Stromal cell of bone marrow (primary cell): ENCODE results near the gene TMEM53.

Experiments used
- DNase-seq: peaks from one replicate; pipeline ENCODE4 v3.0.0-alpha.2; 2012; ENCODE audit warnings: low read depth

TMEM53 gene

GRCh38 chr1:44696789-44697345, 22.6 kb upstream of the TMEM53 start:
- DNase-seq: no peak

DNA sequence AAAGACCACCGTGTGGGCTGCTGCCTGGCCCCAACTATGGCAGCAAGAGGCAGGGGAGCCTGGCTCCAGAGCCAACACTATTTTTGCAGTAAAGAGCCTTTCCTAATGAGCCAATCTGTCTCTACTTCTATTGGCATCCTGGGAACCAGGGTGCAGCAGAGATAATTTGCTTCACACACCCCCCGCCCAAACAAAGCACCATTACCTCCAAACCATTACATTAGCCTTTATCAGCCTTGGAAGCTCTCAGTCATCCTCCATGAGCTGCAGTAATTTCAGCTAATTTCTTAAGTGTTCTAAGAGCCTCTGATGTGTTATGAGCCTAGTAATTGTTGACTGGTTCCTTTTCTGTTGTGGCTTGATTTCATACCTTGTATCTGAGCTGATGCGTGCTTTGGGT, 21.8 kb upstream of the TMEM53 start:
- no peak for DNase-seq

- DNase-seq: no peak
Observed at GRCh38 chr1:44695671-44696070, 21.4 kb upstream of the TMEM53 start.

GRCh38 chr1:44694863-44695478, 20.7 kb upstream of the TMEM53 start:
- DNase-seq: no peak

- no peak for DNase-seq
Observed at GRCh38 chr1:44693900-44694299, 19.6 kb upstream of the TMEM53 start.

DNA sequence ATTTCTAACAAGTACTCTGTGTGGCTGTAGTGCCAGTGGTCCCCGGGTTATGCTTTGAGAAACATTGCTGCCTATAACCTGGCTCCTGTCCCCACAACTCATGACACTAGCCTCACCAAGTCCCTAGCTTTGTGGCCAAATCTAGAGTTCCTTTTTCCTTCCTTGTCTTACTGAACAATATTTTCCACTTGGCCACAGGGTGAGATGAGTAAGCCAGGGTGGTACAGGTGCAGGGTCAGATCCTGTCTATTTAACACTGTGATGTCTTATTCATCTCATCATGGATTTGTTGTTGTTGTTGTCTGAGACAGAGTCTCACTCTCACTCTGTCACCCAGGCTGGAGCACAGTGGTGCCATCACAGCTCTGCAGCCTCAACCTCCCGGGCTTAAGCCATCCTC, 18.9 kb upstream of the TMEM53 start:
- DNase-seq: no peak

DNA sequence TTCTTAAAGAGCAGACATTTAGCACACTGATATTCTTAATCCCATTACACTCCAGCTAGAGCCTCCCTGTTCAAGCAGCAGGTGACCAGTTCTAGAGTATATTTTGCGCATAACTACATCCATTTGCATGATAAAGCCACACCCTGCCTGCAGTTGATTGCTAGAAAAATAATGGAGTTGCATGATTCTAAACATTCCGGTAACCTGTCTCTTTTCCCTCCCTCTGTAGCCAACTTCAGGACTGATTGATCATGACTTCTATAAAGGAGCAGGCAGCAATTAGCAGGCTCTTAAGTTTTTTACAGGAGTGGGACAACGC, 15.1 kb upstream of the TMEM53 start:
- no peak for DNase-seq

GRCh38 chr1:44688760-44689446, 14.6 kb upstream of the TMEM53 start:
- DNase-seq: no peak

- no peak for DNase-seq
Observed at GRCh38 chr1:44685881-44686280, 11.6 kb upstream of the TMEM53 start.

DNA sequence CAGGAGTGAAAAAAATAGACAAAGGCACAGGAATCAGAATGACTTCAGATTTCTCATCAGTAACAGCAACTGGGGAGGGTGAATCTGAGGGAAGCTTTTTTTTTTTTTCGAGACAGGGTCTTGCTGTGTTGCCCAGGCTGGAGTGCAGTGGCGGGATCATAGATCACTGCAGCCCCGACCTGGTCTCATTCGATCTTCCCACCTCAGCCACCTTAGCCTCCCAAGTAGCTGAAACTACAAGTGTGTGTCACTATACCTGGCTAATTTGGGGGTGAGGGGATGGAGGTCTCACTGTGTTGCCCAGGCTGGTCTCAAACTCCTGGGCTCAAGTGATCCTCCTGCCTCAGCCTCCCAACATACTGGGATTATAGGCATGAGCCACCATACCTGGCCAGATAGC, 10.9 kb upstream of the TMEM53 start:
- DNase-seq: no peak

DNA sequence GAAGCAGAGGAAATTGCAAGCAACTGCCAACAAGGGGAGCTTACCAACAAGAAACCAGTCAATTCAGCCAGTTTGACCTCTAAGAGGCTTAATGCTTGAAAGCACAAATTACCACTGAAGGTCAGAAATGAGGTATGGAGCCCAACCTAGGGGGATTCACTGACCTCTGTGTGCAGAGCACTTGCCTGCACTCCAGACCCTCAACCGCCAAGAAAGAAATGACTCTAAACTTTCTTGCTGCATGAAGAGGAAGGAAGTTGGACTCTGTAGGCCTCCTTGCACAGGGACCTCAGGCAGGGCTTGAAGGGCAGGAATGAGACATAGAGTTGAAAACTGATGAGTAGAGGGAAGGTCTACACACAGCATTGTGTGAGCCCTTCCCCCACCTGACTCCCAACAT, 10.2 kb upstream of the TMEM53 start:
- no peak for DNase-seq

DNA sequence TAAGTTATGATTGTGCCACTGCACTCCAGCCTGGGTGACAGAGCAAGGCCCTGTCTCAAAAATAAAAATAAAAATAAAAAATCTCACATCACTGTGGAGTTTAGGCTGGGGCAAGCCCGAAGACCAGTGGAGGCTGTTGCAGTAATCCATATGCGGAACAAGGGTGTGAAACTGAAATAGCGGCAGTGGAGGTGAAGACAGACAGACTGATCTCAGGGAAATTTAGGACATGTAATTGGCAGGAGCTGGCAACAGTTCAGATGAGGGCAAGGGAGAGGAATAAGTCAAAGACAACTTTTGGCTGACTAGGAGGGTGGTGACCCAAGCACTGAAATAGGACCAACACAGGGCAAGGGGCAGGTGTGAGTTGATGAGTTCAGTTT, 8.6 kb upstream of the TMEM53 start:
- DNase-seq: no peak

DNA sequence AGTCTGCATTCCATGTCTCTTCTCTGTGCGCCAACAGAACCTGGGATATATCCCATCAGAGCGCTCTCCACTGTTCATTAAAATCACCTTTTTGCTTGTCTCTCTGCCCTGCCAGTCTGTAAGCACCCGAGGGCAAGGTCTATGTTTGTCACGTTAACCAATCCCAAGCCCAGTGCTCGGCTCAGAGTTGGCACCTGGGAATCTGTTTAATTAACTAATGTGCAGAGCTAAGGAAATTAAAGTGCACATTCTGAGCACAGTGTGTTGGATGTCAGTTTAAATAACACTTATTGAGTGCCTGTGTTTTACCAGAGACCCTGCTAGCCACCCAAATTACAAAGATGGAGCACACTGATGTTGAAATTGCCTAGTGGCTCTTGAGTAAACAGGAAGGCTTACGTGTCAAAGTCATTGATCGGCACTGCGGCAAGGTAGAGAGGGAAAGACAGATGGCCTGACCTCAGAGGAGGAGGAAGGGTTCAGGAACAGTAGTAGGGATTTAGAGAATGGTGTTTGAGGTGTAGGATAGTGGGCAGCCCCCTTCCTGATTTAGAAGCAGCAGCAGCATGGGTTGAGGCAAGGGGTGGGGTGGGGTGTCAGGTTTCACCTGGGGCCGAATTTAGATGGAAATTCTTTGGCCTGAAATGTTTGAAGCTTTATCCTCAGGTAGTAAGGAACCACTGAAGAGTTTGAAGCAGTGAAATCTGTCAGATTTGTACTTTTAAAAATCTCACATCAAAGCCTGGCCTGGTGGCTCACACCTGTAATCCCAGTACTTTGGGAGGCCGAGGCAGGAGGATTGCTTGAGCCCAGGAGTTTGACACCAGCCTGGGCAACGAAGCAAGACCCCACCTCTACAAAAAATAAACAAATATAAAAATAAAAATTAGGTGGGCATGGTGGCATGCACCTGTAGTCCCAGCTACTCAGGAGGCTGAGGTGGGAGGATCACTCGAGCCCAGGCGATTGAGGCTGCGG, 7.9 kb upstream of the TMEM53 start:
- no peak for DNase-seq

DNA sequence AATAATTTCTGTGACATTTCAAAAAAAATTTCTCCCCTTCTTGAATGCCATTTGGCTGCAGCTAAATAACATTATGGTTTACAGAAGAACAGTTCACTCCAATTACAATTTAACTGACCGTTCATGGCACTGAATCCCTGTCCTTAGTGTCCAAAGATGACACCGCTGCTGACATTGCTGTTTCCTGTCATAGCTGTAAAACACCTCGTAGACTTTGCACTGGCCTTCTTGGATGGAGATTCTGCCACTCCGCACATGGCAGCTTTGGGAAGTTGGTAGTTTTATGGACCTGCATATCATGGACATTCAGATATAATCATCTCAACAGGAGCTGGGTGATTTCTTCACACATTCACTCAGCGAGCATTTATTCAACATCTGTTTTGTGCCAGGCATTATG, 5.2 kb upstream of the TMEM53 start:
- no peak for DNase-seq

- DNase-seq: no peak
Observed at GRCh38 chr1:44678626-44679025, 4.3 kb upstream of the TMEM53 start.

- DNase-seq: no peak
Observed at GRCh38 chr1:44678120-44678519, 3.8 kb upstream of the TMEM53 start.

- no peak for DNase-seq
Observed at GRCh38 chr1:44677201-44677766, 3.0 kb upstream of the TMEM53 start.

- peak; percentile 54 for DNase-seq
Observed at GRCh38 chr1:44676484-44677200, 2.4 kb upstream of the TMEM53 start.

DNA sequence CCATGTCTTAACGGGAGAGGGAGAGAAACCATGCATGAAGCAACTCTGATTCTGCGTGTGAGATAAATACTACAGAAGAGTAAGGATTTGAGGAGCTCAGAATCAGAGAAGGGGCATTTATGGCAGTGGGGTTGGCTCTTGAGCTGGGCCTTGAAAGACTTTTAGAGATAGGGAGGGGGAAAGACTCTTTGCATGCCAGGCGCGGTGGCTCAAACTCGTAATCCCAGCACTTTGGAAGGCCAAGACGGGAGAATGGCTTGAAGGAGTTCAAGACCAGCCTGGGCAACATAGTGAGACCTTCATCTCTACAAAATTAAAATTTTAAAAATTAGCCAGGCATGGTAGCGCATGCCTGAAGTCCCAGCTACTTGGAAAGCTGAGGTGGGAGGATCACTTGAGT, 905 bp upstream of the TMEM53 start:
- no peak for DNase-seq

GRCh38 chr1:44673675-44674112, 587 bp downstream of the TMEM53 start:
- no peak for DNase-seq

GRCh38 chr1:44672961-44673674, 1.2 kb downstream of the TMEM53 start:
- DNase-seq: no peak
